ENCODE data around the gene XXYLT1.
"Not testable (repeated sequence)": the region's sequence is repeated elsewhere in the genome, so short reads cannot be mapped to it uniquely, and the experiment has no call there.

DNA sequence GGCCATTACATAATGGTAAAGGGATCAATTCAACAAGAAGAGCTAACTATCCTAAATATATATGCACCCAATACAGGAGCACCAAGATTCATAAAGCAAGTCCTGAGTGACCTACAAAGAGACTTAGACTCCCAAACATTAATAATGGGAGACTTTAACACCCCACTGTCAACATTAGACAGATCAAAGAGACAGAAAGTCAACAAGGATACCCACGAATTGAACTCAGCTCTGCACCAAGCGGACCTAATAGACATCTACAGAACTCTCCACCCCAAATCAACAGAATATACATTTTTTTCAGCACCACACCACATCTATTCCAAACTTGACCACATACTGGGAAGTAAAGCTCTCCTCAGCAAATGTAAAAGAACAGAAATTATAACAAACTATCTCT lies 55.4 kb downstream of the XXYLT1 start:
- TF ChIP-seq SUZ12 (IDR thresholded peaks at IDR 0.05; ENCODE audit: extremely low read depth, insufficient read depth, insufficient read length); ZNF274 (IDR thresholded peaks at IDR 0.05; ENCODE audit: low read depth, low read length): not testable (repeated sequence)
